ENCODE data around the gene AURKA. TPM values are rescaled to one million over a fixed set of nuclear protein-coding genes. Genes with fewer than 3 reads are reported as not detected.

The AURKA gene
- total and polyA plus RNA-seq, 2 of the 8 experiments (the other 6 are each of a cell fraction or from before 2014, with no cell fraction given): 45.8 to 84.8 TPM

DNA sequence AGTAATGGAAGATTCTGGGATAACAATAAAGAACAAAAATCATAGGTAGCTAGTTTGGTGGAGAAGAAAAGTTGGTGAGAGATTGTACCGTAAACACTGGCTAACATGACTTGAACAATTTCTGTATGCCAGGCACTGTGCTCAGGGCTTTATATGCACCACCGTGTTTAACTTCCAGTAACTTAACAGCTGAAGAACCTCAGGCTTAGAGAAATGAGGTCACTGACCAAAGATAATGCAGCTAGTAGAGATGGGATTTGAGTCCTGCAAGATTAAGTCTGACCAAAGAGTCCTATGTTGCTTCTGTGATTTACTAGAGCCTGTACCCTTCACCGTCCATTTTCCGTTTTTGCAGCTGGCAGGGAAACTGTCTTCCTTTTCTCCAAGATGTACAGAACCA is 3.2 kb upstream of the AURKA start:
- Histone ChIP-seq H3K14ac (ENCODE audit: insufficient read length) (no peak overlapping the region), H3K4me1 (replicated peaks in 1 of 4; ENCODE audit: control insufficient read depth in 3 of 4, insufficient read depth in 4 of 4, low read length in 3 of 4) (peaks cover 3 to 7% (median 4%) of the 10 kb centered on the region in 4 experiments; a peak in 5 of 7 replicates), H2BK20ac (ENCODE audit: low read length) (no peak overlapping the region), H2BK5ac (ENCODE audit: low read depth, low read length) (no peak overlapping the region), H3K23me2 (ENCODE audit: low read depth, low read length) (peaks cover 3% of the 10 kb centered on the region), H4K91ac (replicated peaks; ENCODE audit: insufficient read length, low read length) (no peak overlapping the region), H4K8ac (ENCODE audit: extremely low read depth, insufficient read depth, low read length) (no peak overlapping the region), H3K4me2 (ENCODE audit: insufficient read depth in 1 of 2, low read depth in 2 of 2, low read length in 2 of 2) (no peak overlapping the region), H3K23ac (ENCODE audit: insufficient read length) (no peak overlapping the region), H3K27me3 (replicated peaks in 1 of 4; ENCODE audit: control insufficient read depth in 3 of 4, extremely low read depth in 1 of 4, insufficient read depth in 3 of 4, low read length in 3 of 4) (no peaks in the 10 kb centered on the region), H3K4me3 (ENCODE audit: extremely low read depth in 1 of 4, insufficient read depth in 2 of 4, low read depth in 3 of 4, low read length in 4 of 4) (no peak overlapping the region), H3K27ac (ENCODE audit: low read depth, low read length) (no peak overlapping the region), H3K18ac (ENCODE audit: extremely low read depth, low read length) (no peak overlapping the region), H2AFZ (ENCODE audit: low read length) (no peak overlapping the region), H3K9ac (replicated peaks in 1 of 4; ENCODE audit: extremely low read depth in 1 of 4, low read depth in 3 of 4, low read length in 3 of 4) (no peak overlapping the region), H3K79me2 (ENCODE audit: control insufficient read depth in 1 of 2, insufficient read depth in 2 of 2, low read length in 2 of 2) (peaks cover 20 to 56% of the 10 kb centered on the region in 2 experiments), H3K79me1 (ENCODE audit: low read depth, low read length) (peaks cover 6% of the 10 kb centered on the region), H2BK15ac (ENCODE audit: low read length) (no peak overlapping the region), H2BK120ac (replicated peaks; ENCODE audit: low read depth, low read length) (no peak overlapping the region), H3K36me3 (ENCODE audit: control insufficient read depth in 2 of 4, insufficient read depth in 4 of 4, low read length in 3 of 4) (peaks cover 30 to 49% (median 45%) of the 10 kb centered on the region in 4 experiments), H3K9me3 (ENCODE audit: insufficient read depth in 2 of 2, low read depth in 1 of 2, low read length in 1 of 2) (no peaks in the 10 kb centered on the region), H3K4ac (replicated peaks; ENCODE audit: insufficient read length, low read depth, low read length) (no peak overlapping the region), H4K5ac (ENCODE audit: insufficient read length, low read depth, low read length) (no peak overlapping the region), H2BK12ac (ENCODE audit: low read depth, low read length) (no peak overlapping the region), H4K20me1 (replicated peaks in 1 of 2; ENCODE audit: control insufficient read depth in 1 of 2, insufficient read depth in 2 of 2, low read length in 2 of 2) (peaks cover 2% of the 10 kb centered on the region in 2 experiments), H2AK5ac (ENCODE audit: low read depth, low read length) (no peak overlapping the region), H3K56ac (replicated peaks; ENCODE audit: insufficient read length, low read depth, low read length) (no peak overlapping the region)
- POLR2A ChIA-PET (ENCODE audit: partially characterized antibody): interaction anchor here (1.0 to 1.4 kb wide), 4 partner anchors 9 to 14 kb away, joined by 3 to 5 read pairs (median 4); no protein-coding TSS in a partner anchor
- 89% methylated on average over 4 of the region's 4 CpGs; no CpG with 5 or more reads in 1 of the 2 experiments for WGBS, 2 experiments (ENCODE audit: extremely low coverage in 1 of 2, insufficient coverage in 1 of 2, insufficient read length in 1 of 2, insufficient replicate concordance in 2 of 2, low coverage in 1 of 2, low lambda C conversion rate in 2 of 2, missing lambda C conversion rate in 1 of 2)
- FAIRE-seq (no peak), DNase-seq (ENCODE audit: low read depth in 1 of 2, low spot score in 2 of 2) (no peak)
- CTCF ChIA-PET (ENCODE audit: partially characterized antibody): interaction anchor here (1.1 to 1.3 kb wide), 4 partner anchors 12 to 182 kb away, joined by 3 to 5 read pairs (median 4); no protein-coding TSS in a partner anchor
- TF ChIP-seq HDAC2 (IDR thresholded peaks at IDR 0.05; ENCODE audit: borderline replicate concordance in 1 of 2, low read depth in 2 of 2, low read length in 2 of 2): no peak
- no peak for TF ChIP-seq SAP30 (IDR thresholded peaks at IDR 0.05; ENCODE audit: insufficient read depth, insufficient replicate concordance, low read length)
- TF ChIP-seq NRF1 (IDR thresholded peaks at IDR 0.05; ENCODE audit: low read depth, low read length): no peak
- no peak for TF ChIP-seq RBBP5 (IDR thresholded peaks at IDR 0.05; ENCODE audit: borderline replicate concordance, low read depth, low read length)
- TF ChIP-seq TAF1 (IDR thresholded peaks at IDR 0.05; ENCODE audit: low read depth, low read length): no peak
- no peak for TF ChIP-seq KDM1A (IDR thresholded peaks at IDR 0.05; ENCODE audit: borderline replicate concordance, low read length)
- no peak for TF ChIP-seq CHD2 (IDR thresholded peaks at IDR 0.05; ENCODE audit: low read length)
- no peak for TF ChIP-seq JUND (IDR thresholded peaks at IDR 0.05; ENCODE audit: low read length)
- TF ChIP-seq POLR2AphosphoS5 (IDR thresholded peaks at IDR 0.05; ENCODE audit: low read depth, low read length): no peak
- no peak for TF ChIP-seq RXRA (IDR thresholded peaks at IDR 0.05; ENCODE audit: insufficient read depth, low read depth, low read length)
- TF ChIP-seq RFX5 (IDR thresholded peaks at IDR 0.05; ENCODE audit: borderline replicate concordance, low read depth, low read length): no peak
- TF ChIP-seq TAF7 (optimal IDR thresholded peaks at IDR 0.05; ENCODE audit: borderline replicate concordance, low read depth, low read length): no peak
- no peak for TF ChIP-seq CBX5 (IDR thresholded peaks at IDR 0.05; ENCODE audit: low read depth, low read length)
- TF ChIP-seq KDM4A (IDR thresholded peaks at IDR 0.05; ENCODE audit: low read depth, low read length, severe bottlenecking): no peak
- no peak for TF ChIP-seq POLR2A (IDR thresholded peaks at IDR 0.05; ENCODE audit: control extremely low read depth in 1 of 2, low read depth in 2 of 2, low read length in 2 of 2)

Measured in H1 (cell line).